ENCODE measurements around the gene DSC2.
"Not testable (repeated sequence)": the region's sequence is repeated elsewhere in the genome, so short reads cannot be mapped to it uniquely, and the experiment has no call there.

DSC2 gene

DNA sequence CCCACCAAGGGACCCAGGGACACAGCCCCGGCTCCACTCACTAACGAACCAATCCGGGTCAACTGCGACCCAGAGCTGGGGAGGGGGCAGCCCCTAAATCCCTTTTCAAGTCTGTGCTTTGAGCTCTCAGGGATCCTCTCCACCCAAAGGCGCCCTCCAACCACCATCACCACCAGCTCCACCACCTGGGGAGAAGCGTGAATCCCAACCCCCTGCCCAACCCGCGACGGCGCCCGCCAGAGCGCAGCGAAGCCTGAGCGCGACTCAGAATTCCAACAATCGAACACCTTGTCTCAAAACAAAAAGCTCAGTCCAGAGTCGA, 60.2 kb downstream of the DSC2 start:
- no peak for DNase-seq

DNA sequence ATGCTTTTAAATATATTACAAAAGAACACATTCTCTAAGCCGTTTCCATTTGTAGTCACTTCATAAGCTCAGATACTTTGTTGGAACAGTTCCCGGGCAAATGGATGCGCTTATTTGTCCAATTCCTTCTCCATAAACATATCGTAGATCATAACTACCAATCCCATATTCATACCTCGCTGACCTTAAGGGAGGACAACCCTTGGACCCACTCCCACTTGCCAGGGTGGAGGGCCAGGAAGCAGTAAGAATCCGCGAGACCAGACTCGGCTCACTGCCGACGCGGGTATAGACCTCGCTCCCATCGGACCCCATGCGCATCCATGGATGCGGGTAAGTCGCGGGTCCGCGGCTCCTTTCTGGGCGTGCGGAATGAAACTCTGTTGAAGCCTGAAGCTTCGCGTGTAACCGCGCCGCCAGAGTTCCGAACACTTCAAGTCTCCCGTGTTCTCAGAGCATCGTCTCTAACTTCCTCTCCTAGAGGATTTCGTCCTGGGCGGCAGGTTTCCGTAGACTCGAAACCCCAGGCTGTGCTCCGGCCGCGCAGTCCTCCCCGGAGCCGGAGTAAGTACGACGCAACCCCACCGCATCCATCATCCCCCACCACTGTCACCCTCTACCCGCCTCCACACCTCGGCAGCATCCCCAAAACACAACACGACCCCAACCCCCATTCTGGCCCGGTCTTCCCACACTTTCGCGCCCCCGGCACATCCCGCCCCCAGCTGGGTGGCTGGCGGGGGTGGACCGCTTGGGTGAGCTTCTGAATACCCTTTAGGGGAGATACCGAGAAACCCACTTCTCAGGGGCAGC, 60.7 kb downstream of the DSC2 start:
- no peak for DNase-seq

DNA sequence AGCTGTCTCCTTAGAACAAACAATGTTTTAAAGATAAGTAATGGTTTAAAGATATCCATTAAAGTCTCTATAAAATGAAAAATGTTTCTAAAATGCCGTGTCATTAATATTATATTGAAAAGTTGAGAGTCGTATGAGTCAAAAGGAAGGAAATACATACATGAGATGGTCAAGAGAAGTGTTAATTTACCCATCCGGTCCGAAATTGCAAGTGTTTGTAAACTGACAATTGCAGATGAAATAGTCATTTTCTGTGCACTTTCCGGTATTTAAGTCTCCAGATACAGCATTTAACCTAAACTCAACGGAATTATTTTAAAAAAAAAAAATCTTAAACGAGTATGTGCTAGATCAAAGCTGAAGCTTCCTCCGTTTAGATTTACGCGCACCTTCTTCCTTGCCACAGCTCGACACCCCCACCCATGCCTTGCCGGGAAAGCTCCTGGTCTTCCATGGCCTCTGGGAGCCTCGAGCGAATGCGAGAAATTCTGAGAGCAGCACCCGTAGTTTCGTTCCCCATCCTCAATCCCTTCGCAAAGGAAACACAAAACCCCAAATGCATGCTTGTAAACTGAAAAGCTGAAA, 61.4 kb downstream of the DSC2 start:
- DNase-seq: no peak

DNA sequence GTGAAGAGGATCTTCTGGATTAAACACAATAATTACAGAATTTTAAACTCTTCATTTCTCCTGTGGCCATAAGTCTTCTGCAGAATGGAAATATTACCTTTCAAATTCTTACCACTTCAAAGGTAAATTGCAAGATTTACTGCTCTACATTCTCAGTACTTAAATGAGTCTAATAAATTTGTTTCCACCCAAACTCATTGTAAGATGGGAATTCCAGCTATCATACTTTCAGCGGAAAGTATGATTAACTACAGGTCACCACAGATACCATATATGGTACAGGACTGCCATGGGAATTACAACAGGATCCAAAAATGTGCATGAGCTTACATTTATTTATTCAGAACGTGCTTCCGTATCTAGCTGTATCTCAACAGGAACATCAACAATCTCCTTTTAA, 62.8 kb downstream of the DSC2 start:
- no peak for DNase-seq

DNA sequence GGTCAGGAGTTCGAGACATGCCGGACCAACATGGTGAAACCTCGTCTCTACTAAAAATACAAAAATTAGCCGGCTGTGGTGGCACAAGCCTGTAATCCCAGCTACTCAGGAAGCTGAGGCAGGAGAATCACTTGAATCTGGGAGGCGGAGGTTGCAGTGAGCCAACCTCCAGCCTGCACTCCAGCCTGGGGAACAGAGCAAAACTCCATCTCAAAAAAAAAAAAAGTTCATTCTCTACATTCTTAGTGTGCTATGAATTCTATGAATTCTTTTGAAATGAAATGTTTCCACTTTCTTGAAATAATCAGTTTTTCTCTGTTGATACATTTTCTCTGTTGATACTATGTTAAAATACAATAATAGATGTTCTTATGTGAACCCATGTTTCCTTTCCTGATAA, 64.5 kb downstream of the DSC2 start:
- DNase-seq: not testable (repeated sequence)

DNA sequence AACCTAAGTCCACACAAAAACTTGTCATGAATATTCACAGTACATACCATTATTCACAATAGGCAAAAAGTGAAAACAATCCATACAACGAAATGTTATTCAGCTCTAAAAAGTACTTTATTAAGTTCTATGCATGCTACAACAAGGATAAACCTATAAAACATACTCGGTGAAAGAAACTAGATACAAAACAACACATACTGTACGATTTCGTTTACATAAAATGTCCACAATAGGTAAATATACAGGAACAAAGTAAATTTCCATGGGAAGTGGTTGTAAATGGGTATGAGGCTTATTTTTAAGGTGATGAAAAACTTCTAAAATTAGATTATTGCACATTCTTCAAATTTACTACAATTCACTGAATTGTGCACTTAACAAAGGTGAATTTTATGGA, 67.7 kb downstream of the DSC2 start:
- no peak for DNase-seq

DNA sequence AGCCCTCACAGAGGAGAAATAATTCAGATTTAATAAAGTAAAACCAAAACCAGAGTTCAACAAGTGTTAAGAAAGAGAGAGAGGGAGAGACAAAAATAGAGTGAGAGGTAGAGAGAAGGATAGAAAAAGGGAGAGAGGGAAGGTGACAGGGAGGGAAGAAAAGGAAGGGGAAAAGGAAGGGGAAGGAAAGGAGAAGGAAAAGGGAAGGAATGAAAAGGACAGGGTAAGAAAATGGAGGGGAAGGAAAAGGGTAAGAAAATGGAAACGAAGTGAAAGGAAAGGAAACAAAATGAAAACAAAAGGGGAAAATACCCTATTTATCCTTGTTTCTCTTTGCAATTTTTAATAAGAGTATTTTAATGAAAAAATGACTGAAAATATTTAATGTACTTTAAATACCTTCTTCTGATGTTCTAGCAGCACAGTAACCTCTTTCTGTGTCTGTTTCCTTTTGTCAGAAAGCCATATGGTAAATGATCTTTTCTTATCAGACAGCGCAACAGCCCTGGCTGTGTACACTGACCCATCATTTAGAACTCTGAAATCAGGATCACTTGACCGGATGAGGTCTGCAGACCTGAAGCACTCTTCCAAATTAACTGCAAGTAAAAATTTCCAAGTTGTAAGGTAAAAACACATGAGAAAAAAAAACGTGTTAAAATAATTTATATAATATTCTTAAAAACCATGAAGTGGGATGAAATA, 71.5 kb downstream of the DSC2 start:
- no peak for DNase-seq

DNA sequence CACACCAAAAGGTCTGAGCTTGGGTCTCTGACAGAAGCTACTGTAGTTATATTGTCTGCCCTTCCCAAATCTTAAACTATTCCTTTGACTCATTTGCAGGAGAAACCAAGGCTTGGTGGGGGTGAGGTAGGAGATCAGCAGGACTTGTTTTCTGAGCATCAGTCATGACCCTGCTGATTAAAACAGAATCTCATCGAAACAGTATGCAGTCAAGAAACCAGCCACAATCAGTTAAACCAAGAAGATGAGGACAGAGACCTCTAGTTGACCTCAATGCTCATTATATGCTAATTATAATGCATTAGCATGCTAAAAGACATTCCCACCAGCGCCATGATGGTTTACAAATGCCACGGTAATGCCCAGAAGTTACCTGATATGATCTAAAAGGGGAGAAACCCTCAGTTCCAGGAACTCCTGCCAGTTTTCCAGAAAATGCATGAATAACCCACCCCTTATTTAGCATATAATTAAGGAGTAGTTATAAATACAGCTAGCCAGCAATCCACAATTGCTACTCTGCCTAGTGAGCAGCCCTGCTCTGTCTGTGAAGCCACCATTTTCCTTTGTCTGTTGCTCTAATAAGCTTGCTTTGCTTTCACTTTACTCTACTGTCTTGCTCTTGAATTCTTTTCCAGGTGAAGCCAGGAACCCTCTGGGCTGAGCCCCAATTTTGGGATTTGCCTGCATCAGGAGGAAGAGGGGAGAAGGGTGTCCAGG, 86.3 kb downstream of the DSC2 start:
- DNase-seq: no peak

DNA sequence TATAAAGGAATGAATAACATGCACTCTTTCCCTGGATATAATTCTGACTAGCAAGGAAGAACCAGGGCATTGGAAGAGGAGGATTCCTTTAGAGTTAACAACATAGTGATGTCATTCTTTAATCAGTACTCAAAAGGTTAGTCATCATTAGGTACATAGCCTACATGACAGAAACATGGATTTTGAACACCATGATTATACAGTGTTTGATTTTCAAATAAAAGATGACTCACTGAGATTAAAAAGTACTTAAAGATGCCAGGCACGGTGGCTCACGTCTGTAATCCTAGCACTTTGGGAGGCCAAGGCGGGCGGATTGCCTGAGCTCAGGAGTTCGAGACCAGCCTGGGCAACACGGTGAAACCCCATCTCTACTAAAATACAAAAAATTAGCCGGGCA, 90.8 kb downstream of the DSC2 start:
- DNase-seq: not testable (repeated sequence)

DNA sequence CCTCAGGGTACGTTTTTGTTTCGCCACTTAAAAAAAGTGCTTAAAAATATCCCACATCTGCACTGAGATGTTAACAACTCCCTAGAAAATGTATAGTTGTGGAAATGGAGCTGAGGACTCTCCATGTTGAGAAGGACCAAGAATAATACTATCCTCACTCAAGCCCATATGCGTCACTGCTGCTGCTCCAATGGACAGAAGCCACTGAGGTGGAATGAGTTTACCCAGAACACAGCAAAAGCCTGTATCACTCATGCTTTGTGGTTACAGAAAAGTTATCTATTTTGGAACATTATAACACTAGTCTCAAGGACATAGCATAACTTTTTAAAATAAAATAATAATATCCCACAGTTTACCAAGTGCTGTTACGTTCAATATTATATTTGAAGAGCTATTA, 91.6 kb downstream of the DSC2 start:
- no peak for DNase-seq
